ENCODE data around the gene LSP1. TPM values are rescaled to one million over a fixed set of nuclear protein-coding genes. Genes with fewer than 3 reads are reported as not detected.

Gene LSP1
- total RNA-seq, 1 donor from 2014 or later: 29.5 TPM

GRCh38 chr11:1855886-1856265 lies 3.0 kb downstream of the LSP1 start:
- Mint-ChIP-seq H3K27me3 (ENCODE audit: unreplicated experiment) (no peaks in the 10 kb centered on the region), H3K4me1 (ENCODE audit: unreplicated experiment) (no peaks in the 10 kb centered on the region)

GRCh38 chr11:1856306-1857005 lies 3.6 kb downstream of the LSP1 start:
- no peak for TF ChIP-seq CTCF (IDR thresholded peaks at IDR 0.05)
- H3K27me3 Mint-ChIP-seq (ENCODE audit: unreplicated experiment): no peaks in the 10 kb centered on the region
- DNase-seq (ENCODE audit: extremely low spot score, unreplicated experiment): no peak
- no peak overlapping the region for H3K4me3 Mint-ChIP-seq (ENCODE audit: unreplicated experiment)
- no peaks in the 10 kb centered on the region for H3K9me3 Mint-ChIP-seq (ENCODE audit: unreplicated experiment)
- no peaks in the 10 kb centered on the region for H3K4me1 Mint-ChIP-seq (ENCODE audit: unreplicated experiment)
- no peaks in the 10 kb centered on the region for H3K36me3 Mint-ChIP-seq (ENCODE audit: unreplicated experiment)
- no peak overlapping the region for H3K27ac Mint-ChIP-seq (ENCODE audit: unreplicated experiment)

More at GRCh38 chr11:1855886-1856265, 3.0 kb downstream of the LSP1 start:
- TF ChIP-seq CTCF (IDR thresholded peaks at IDR 0.05): no peak
- H3K27ac Mint-ChIP-seq (ENCODE audit: unreplicated experiment): no peak overlapping the region
- H3K4me3 Mint-ChIP-seq (ENCODE audit: unreplicated experiment): no peak overlapping the region
- H3K9me3 Mint-ChIP-seq (ENCODE audit: unreplicated experiment): no peaks in the 10 kb centered on the region
- no peaks in the 10 kb centered on the region for H3K36me3 Mint-ChIP-seq (ENCODE audit: unreplicated experiment)
- DNase-seq (ENCODE audit: extremely low spot score, unreplicated experiment): no peak

GRCh38 chr11:1857064-1857463 lies 4.2 kb downstream of the LSP1 start:
- Mint-ChIP-seq H3K4me3 (ENCODE audit: unreplicated experiment) (no peak overlapping the region), H3K27me3 (ENCODE audit: unreplicated experiment) (no peaks in the 10 kb centered on the region), H3K36me3 (ENCODE audit: unreplicated experiment) (no peaks in the 10 kb centered on the region), H3K9me3 (ENCODE audit: unreplicated experiment) (no peaks in the 10 kb centered on the region), H3K27ac (ENCODE audit: unreplicated experiment) (no peak overlapping the region), H3K4me1 (ENCODE audit: unreplicated experiment) (no peaks in the 10 kb centered on the region)
- DNase-seq (ENCODE audit: extremely low spot score, unreplicated experiment): no peak
- no peak for TF ChIP-seq CTCF (IDR thresholded peaks at IDR 0.05)

GRCh38 chr11:1858154-1858553 lies 5.3 kb downstream of the LSP1 start:
- Mint-ChIP-seq H3K27me3 (ENCODE audit: unreplicated experiment) (no peaks in the 10 kb centered on the region), H3K27ac (ENCODE audit: unreplicated experiment) (no peak overlapping the region), H3K36me3 (ENCODE audit: unreplicated experiment) (no peaks in the 10 kb centered on the region), H3K4me1 (ENCODE audit: unreplicated experiment) (peaks cover 9% of the 10 kb centered on the region), H3K9me3 (ENCODE audit: unreplicated experiment) (no peaks in the 10 kb centered on the region), H3K4me3 (ENCODE audit: unreplicated experiment) (no peak overlapping the region)
- no peak for TF ChIP-seq CTCF (IDR thresholded peaks at IDR 0.05)
- no peak for DNase-seq (ENCODE audit: extremely low spot score, unreplicated experiment)

GRCh38 chr11:1858576-1858975 lies 5.7 kb downstream of the LSP1 start:
- Mint-ChIP-seq H3K27me3 (ENCODE audit: unreplicated experiment) (no peaks in the 10 kb centered on the region), H3K9me3 (ENCODE audit: unreplicated experiment) (no peaks in the 10 kb centered on the region), H3K36me3 (ENCODE audit: unreplicated experiment) (no peaks in the 10 kb centered on the region), H3K4me1 (ENCODE audit: unreplicated experiment) (peaks cover 13% of the 10 kb centered on the region), H3K27ac (ENCODE audit: unreplicated experiment) (no peak overlapping the region), H3K4me3 (ENCODE audit: unreplicated experiment) (no peak overlapping the region)
- no peak for DNase-seq (ENCODE audit: extremely low spot score, unreplicated experiment)
- TF ChIP-seq CTCF (IDR thresholded peaks at IDR 0.05): no peak
